SK-N-SH (cell line): ENCODE results near the gene ORM1. TPM values are rescaled to one million over a fixed set of nuclear protein-coding genes. Genes with fewer than 3 reads are reported as not detected.

ENCODE experiments used
- CTCF ChIA-PET: fragments of 300-600, 350-600 bp; formaldehyde crosslinking; extraction: SDS; loops from one replicate; lab custom pipeline; 2021; lab: Yijun Ruan, JAX
- POLR2A ChIA-PET: fragments of 350-600 bp; sonication (Branson Sonifier 250); formaldehyde crosslinking; extraction: SDS; loops from one replicate; lab custom pipeline; 2020; ENCODE audit warnings: antibody characterized with exemption, inconsistent platforms; lab: Yijun Ruan, JAX
- DNase-seq: peaks from one replicate; pipeline ENCODE4 v3.0.0; 2012
- H2AFZ ChIP-seq: fragments of 200-600 bp; sonication (generic); 2 replicates; pipeline ENCODE4 v1.8.1; 2016; ENCODE audit warnings: antibody characterized with exemption, mild to moderate bottlenecking, low read depth
- H3F3A ChIP-seq: fragments of 200-600 bp; sonication (generic); replicated peaks from 2 replicates; pipeline ENCODE3; 2016; ENCODE audit warnings: antibody characterized with exemption, mild to moderate bottlenecking; ENCODE audit not compliant: insufficient read depth
- H3K27ac ChIP-seq, 2 experiments: fragments of 200-500 bp in 1 of 2; fragments of 200-600 bp in 1 of 2; sonication (Bioruptor generic) in 1 of 2; sonication (generic), shearing (Covaris generic) in 1 of 2; 2 replicates each; pipeline versions ENCODE4 v1.5.1 to v1.6.1; 2014 to 2016; ENCODE audit warnings: low read depth in 2 of 2, inconsistent platforms in 1 of 2, low read length in 1 of 2, mild to moderate bottlenecking in 1 of 2, mixed read lengths in 1 of 2
- H3K27me3 ChIP-seq: fragments of 200-600 bp; sonication (generic), shearing (Covaris generic); 2 replicates; pipeline ENCODE4 v1.6.1; 2016; ENCODE audit warnings: mixed run types; ENCODE audit not compliant: insufficient read depth
- H3K36me3 ChIP-seq, 2 experiments: fragments of 200-500 bp in 1 of 2; fragments of 200-600 bp in 1 of 2; sonication (Bioruptor generic) in 1 of 2; sonication (generic) in 1 of 2; replicated peaks in 1 of 2; 2 replicates each; pipeline versions ENCODE3 to v1.5.1; 2014 to 2016; ENCODE audit warnings: low read length in 1 of 2, mild to moderate bottlenecking in 1 of 2; ENCODE audit not compliant: insufficient read depth in 2 of 2, control insufficient read depth in 1 of 2
- H3K4me1 ChIP-seq, 2 experiments: fragments of 200-500 bp in 1 of 2; fragments of 200-600 bp in 1 of 2; sonication (Bioruptor generic) in 1 of 2; sonication (generic), shearing (Covaris generic) in 1 of 2; 2 replicates each; pipeline versions ENCODE4 v1.5.1 to v1.6.1; 2014 to 2016; ENCODE audit warnings: low read depth in 1 of 2, low read length in 1 of 2, mixed run types in 1 of 2; ENCODE audit not compliant: insufficient read depth in 2 of 2, control insufficient read depth in 1 of 2
- H3K4me2 ChIP-seq: fragments of 200-600 bp; sonication (generic), shearing (Covaris generic); 2 replicates; pipeline ENCODE4 v1.6.1; 2017; ENCODE audit warnings: mixed run types
- H3K4me3 ChIP-seq, 2 experiments: fragments of 200-500 bp in 1 of 2; fragments of 200-600 bp in 1 of 2; sonication (Bioruptor generic) in 1 of 2; sonication (generic), shearing (Covaris generic) in 1 of 2; 2 replicates each; pipeline versions ENCODE4 v1.5.1 to v1.8.1; 2014 to 2016; ENCODE audit warnings: low read depth in 2 of 2, inconsistent platforms in 1 of 2, low read length in 1 of 2, mild to moderate bottlenecking in 1 of 2, mixed read lengths in 1 of 2, moderate library complexity in 1 of 2
- H3K79me2 ChIP-seq: fragments of 200-600 bp; sonication (generic); 2 replicates; pipeline ENCODE4 v1.8.1; 2017; ENCODE audit warnings: mild to moderate bottlenecking; ENCODE audit not compliant: insufficient read depth
- H3K9ac ChIP-seq: fragments of 200-600 bp; sonication (generic); 2 replicates; pipeline ENCODE4 v1.6.1; 2017; ENCODE audit warnings: mixed run types
- H3K9me2 ChIP-seq: fragments of 200-600 bp; sonication (generic); 2 replicates; pipeline ENCODE4 v1.6.1; 2017; ENCODE audit warnings: mixed run types
- H3K9me3 ChIP-seq: fragments of 200-600 bp; sonication (generic); 2 replicates; pipeline ENCODE4 v1.6.1; 2017; ENCODE audit warnings: mixed run types, mild to moderate bottlenecking, moderate library complexity
- H4K20me1 ChIP-seq: fragments of 200-600 bp; sonication (generic); 2 replicates; pipeline ENCODE4 v1.6.1; 2017; ENCODE audit warnings: mild to moderate bottlenecking, mixed run types; ENCODE audit not compliant: insufficient read depth
- ELF1 ChIP-seq: IDR thresholded peaks from 2 replicates; pipeline ENCODE4 v1.4.0; 2012
- FOXJ3 ChIP-seq: sonication (generic); formaldehyde crosslinking; IDR thresholded peaks from 2 replicates; pipeline ENCODE4 v1.5.1; 2020; ENCODE audit warnings: mild to moderate bottlenecking, missing genetic modification reagents
- FOXM1 ChIP-seq: IDR thresholded peaks from 2 replicates; pipeline ENCODE4 v1.4.0; 2012; ENCODE audit warnings: low read depth, mild to moderate bottlenecking
- JUND ChIP-seq: IDR thresholded peaks from 2 replicates; pipeline ENCODE4 v1.4.0; 2012
- MEF2A ChIP-seq: IDR thresholded peaks from 2 replicates; pipeline ENCODE4 v1.4.0; 2012; ENCODE audit warnings: low read depth, borderline replicate concordance
- NFIC ChIP-seq: IDR thresholded peaks from 2 replicates; pipeline ENCODE4 v1.4.0; 2012; ENCODE audit warnings: borderline replicate concordance
- NRF1 ChIP-seq: IDR thresholded peaks from 2 replicates; pipeline ENCODE4 v1.6.1; 2012; ENCODE audit warnings: low read depth, mild to moderate bottlenecking, low read length
- POLR2AphosphoS5 ChIP-seq: IDR thresholded peaks from 2 replicates; pipeline ENCODE4 v1.6.1; 2012; ENCODE audit warnings: low read depth, low read length
- RAD21 ChIP-seq: IDR thresholded peaks from 2 replicates; pipeline ENCODE4 v1.6.1; 2012; ENCODE audit warnings: mild to moderate bottlenecking, low read length
- REST ChIP-seq: IDR thresholded peaks from 2 replicates; pipeline ENCODE4 v1.6.1; 2012; ENCODE audit warnings: mild to moderate bottlenecking, low read depth, low read length, moderate library complexity
- RFX5 ChIP-seq: IDR thresholded peaks from 2 replicates; pipeline ENCODE4 v1.6.1; 2012; ENCODE audit warnings: mild to moderate bottlenecking, improper control_type of control experiment, low read length
- SIN3A ChIP-seq: IDR thresholded peaks from 2 replicates; pipeline ENCODE4 v1.6.1; 2012; ENCODE audit warnings: low read depth, mild to moderate bottlenecking, low read length, moderate library complexity, borderline replicate concordance
- WGBS: methylation state at CpG from one replicate; pipeline ENCODE4 v1.1.6; 2017; ENCODE audit warnings: low lambda C conversion rate; 5-methylcytosine and 5-hydroxymethylcytosine counted together
- polyA plus RNA-seq, 3 experiments: library from polyadenylated mRNA; depleted of rRNA; stranded (reverse); fragments of >200 nt; gene quantifications; 2 replicates each; pipeline ENCODE4 v1.2.3, GENCODE V29; 2012
- TF ChIP-seq, protein P1 (sequence below): IDR thresholded peaks from 2 replicates; pipeline ENCODE4; 2012
- TF ChIP-seq, protein P2 (sequence below): IDR thresholded peaks from 2 replicates; pipeline ENCODE4 v1.4.0; 2012; ENCODE audit warnings: low read depth, borderline replicate concordance

The ORM1 gene
- polyA plus RNA-seq, 1 of the 3 experiments (the other 2 are of a cell fraction): not detected

GRCh38 chr9:114348906-114349482, 26.1 kb downstream of the ORM1 start (continued):
- no peak for TF ChIP-seq NFIC
- no peak for TF ChIP-seq FOXJ3 (CRISPR knock-in tag)
- no peak for TF ChIP-seq RAD21
- TF ChIP-seq SIN3A: peak; percentile 7; the same call in 1 of the 2 replicates
- TF ChIP-seq MEF2A: no peak
- TF ChIP-seq, protein P1, sequence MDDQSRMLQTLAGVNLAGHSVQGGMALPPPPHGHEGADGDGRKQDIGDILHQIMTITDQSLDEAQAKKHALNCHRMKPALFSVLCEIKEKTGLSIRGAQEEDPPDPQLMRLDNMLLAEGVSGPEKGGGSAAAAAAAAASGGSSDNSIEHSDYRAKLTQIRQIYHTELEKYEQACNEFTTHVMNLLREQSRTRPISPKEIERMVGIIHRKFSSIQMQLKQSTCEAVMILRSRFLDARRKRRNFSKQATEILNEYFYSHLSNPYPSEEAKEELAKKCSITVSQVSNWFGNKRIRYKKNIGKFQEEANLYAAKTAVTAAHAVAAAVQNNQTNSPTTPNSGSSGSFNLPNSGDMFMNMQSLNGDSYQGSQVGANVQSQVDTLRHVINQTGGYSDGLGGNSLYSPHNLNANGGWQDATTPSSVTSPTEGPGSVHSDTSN: peak; percentile 81
- TF ChIP-seq RFX5: no peak
- TF ChIP-seq, protein P2, sequence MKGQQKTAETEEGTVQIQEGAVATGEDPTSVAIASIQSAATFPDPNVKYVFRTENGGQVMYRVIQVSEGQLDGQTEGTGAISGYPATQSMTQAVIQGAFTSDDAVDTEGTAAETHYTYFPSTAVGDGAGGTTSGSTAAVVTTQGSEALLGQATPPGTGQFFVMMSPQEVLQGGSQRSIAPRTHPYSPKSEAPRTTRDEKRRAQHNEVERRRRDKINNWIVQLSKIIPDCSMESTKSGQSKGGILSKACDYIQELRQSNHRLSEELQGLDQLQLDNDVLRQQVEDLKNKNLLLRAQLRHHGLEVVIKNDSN: peak; percentile 54; the same call in 1 of the 2 replicates
- TF ChIP-seq ELF1: no peak

- Histone ChIP-seq H3K36me3 (no peaks in the 10 kb centered on the region), H4K20me1 (no peaks in the 10 kb centered on the region), H3F3A (peaks cover 10% of the 10 kb centered on the region), H3K9me3 (no peaks in the 10 kb centered on the region), H3K9me2 (no peaks in the 10 kb centered on the region), H3K9ac (no peak overlapping the region), H3K4me2 (peak overlapping the region; percentile 59), H3K27ac (peak overlapping the region in 1 of 2 experiments; percentile 85; a peak in 2 of 4 replicates), H2AFZ (peak overlapping the region; percentile 76), H3K79me2 (no peaks in the 10 kb centered on the region), H3K4me3 (no peak overlapping the region), H3K4me1 (peaks cover 0 to 15% of the 10 kb centered on the region in 2 experiments; a peak in 3 of 4 replicates), H3K27me3 (no peaks in the 10 kb centered on the region)
- DNase-seq: no peak
- no peak for TF ChIP-seq NRF1
- TF ChIP-seq POLR2AphosphoS5: no peak
- POLR2A ChIA-PET: no interaction called here
- CTCF ChIA-PET: no interaction called here
- WGBS: 91% methylated on average over 10 of the region's 10 CpGs
These were observed 27.0 kb downstream of the ORM1 start for GRCh38 chr9:114349713-114350480.

- H3K4me3 ChIP-seq: no peak overlapping the region
- ChIA-PET POLR2A (no interaction called here), CTCF (interaction anchor here (0.7 to 0.9 kb wide), 2 partner anchors 30 to 303 kb away, joined by 3 read pairs; no protein-coding TSS in a partner anchor)
- no peak overlapping the region for H3K4me2 ChIP-seq
- DNase-seq: no peak
- peaks cover 10% of the 10 kb centered on the region for H3F3A ChIP-seq
- no peaks in the 10 kb centered on the region for H3K79me2 ChIP-seq
- no peak overlapping the region for H3K27ac ChIP-seq
- WGBS: 93% methylated on average over 15 of the region's 16 CpGs
- no peaks in the 10 kb centered on the region for H3K9me3 ChIP-seq
- H3K4me1 ChIP-seq: peaks cover 0 to 15% of the 10 kb centered on the region in 2 experiments; a peak in 3 of 4 replicates
- no peaks in the 10 kb centered on the region for H4K20me1 ChIP-seq
- no peaks in the 10 kb centered on the region for H3K9me2 ChIP-seq
- H3K27me3 ChIP-seq: no peaks in the 10 kb centered on the region
- no peaks in the 10 kb centered on the region for H3K36me3 ChIP-seq
- no peak overlapping the region for H2AFZ ChIP-seq
- no peak for TF ChIP-seq JUND
- TF ChIP-seq REST: no peak
- TF ChIP-seq FOXM1: no peak
- H3K9ac ChIP-seq: no peak overlapping the region
These were observed 27.9 kb downstream of the ORM1 start for GRCh38 chr9:114350636-114351401.
